Upper lobe of left lung (tissue), 4 donors: ENCODE results near the gene HLA-DRA.

ENCODE experiments used
- CTCF ChIP-seq, 6 experiments: fragments of 450-650 bp in 4 of 6; fragments of 200-600 bp in 2 of 6; sonication (generic) in 2 of 6; IDR thresholded peaks; one replicate each; pipeline ENCODE4 v1.5.1; 2016 to 2019; ENCODE audit warnings: antibody characterized with exemption in 6 of 6
- POLR2A ChIP-seq, 4 donors: fragments of 450-650 bp; IDR thresholded peaks; one replicate each; pipeline ENCODE4 v1.5.1; 2016 to 2017; ENCODE audit warnings: antibody characterized with exemption in 4 of 4, mild to moderate bottlenecking in 2 of 4

DNA sequence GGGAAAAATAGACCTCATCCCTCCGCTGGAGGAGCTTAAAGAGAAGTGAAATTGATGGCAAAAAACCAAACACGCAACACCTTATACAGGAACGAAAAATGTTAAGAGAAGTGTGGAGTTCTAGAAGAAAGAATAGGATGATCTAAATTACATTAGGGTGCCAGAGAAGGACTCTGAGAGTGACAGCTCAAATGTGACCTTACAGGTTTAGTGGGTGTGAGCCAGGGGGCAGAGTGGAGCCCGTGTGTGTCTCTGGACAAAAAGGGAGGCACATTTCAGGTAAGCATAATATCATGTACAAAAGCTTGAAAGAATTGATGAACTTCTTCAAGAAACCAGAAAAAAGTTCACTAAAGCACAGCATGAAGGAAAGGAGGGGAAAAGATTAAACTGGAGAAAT lies 20.8 kb downstream of the HLA-DRA start:
- TF ChIP-seq POLR2A (IDR thresholded peaks at IDR 0.05): no peak
- no peak for TF ChIP-seq CTCF (IDR thresholded peaks at IDR 0.05)
